Left lung (tissue), 10 donors: ENCODE data around the gene GRHL3. TPM values are rescaled to one million over a fixed set of nuclear protein-coding genes. Genes with fewer than 3 reads are reported as not detected.

Source experiments
- ATAC-seq: fragments of 200-7000 bp; cut with Tn5 transposase; one replicate; pipeline ENCODE4 v1.9.1; 2020; ENCODE audit warnings: moderate library complexity
- DNase-seq, 4 donors: peaks; one replicate each; pipeline ENCODE4 v3.0.0-alpha.2; 2013 to 2020
- H3K27ac ChIP-seq, 2 donors: fragments of 200-600 bp; sonication (generic) in 1 of 2; one replicate each; pipeline versions ENCODE4 v1.5.0 to v1.8.0; 2020 to 2021
- H3K27me3 ChIP-seq, 2 donors: fragments of 200-600 bp; sonication (generic) in 1 of 2; one replicate each; pipeline versions ENCODE4 v1.5.0 to v1.8.0; 2020 to 2021
- H3K36me3 ChIP-seq, 2 donors: fragments of 200-600 bp; sonication (generic) in 1 of 2; one replicate each; pipeline versions ENCODE4 v1.5.0 to v1.8.0; 2020 to 2021
- H3K4me1 ChIP-seq, 2 donors: fragments of 200-600 bp; one replicate each; pipeline ENCODE4 v1.8.0; 2021
- H3K4me3 ChIP-seq, 2 donors: fragments of 200-600 bp; sonication (generic) in 1 of 2; one replicate each; pipeline versions ENCODE4 v1.5.0 to v1.8.0; 2020 to 2021; ENCODE audit warnings: mild to moderate bottlenecking in 1 of 2
- H3K9me3 ChIP-seq, 2 donors: fragments of 200-600 bp; sonication (generic) in 1 of 2; one replicate each; pipeline versions ENCODE4 v1.5.0 to v1.8.0; 2020 to 2021
- CTCF ChIP-seq, 2 donors: fragments of 200-600 bp; sonication (generic) in 1 of 2; IDR thresholded peaks; one replicate each; pipeline versions ENCODE4 v1.5.0 to v1.8.0; 2021; ENCODE audit warnings: antibody characterized with exemption in 2 of 2
- intact Hi-C, 2 donors: fragments of 100-400 bp; cut with DNase I; formaldehyde crosslinking; loops; one replicate each; pipeline versions ENCODE4 v1.11.2 to v1.14.2; 2022
- polyA plus RNA-seq, 6 donors: library from polyadenylated mRNA; unstranded; fragments of 120-200 nt; gene quantifications; one replicate each; pipeline ENCODE4 v1.2.1, GENCODE V29; 2013; ENCODE audit not compliant: insufficient read length in 6 of 6
- total RNA-seq, 2 donors: library from RNA; stranded (reverse); fragmentation: NEBNext Ultra II Directional; extraction: Animal tissue kit (Norgen Biotek cat#: 25700); gene quantifications; one replicate each; pipeline ENCODE4 v1.2.1, GENCODE V29; 2021
- donor health status: DM: no; HTN: yes; CAD: no.
- donor health status: DM: no; HTN: no; CAD: no.

The GRHL3 gene
- total and polyA plus RNA-seq, 8 donors: 0.20 to 1.6 (median 0.31) TPM; not detected in 1

GRCh38 chr1:24366707-24367106 lies 47.5 kb downstream of the GRHL3 start:
- Histone ChIP-seq H3K27me3 (no peaks in the 10 kb centered on the region), H3K4me3 (no peak overlapping the region), H3K36me3 (peaks cover 0 to 4% of the 10 kb centered on the region in 2 donors), H3K4me1 (peaks cover 0 to 10% of the 10 kb centered on the region in 2 donors), H3K9me3 (no peaks in the 10 kb centered on the region), H3K27ac (no peak overlapping the region)
- ATAC-seq (no peak), DNase-seq (no peak)
- intact Hi-C loops: no loop called here
- TF ChIP-seq CTCF (IDR thresholded peaks at IDR 0.05): no peak

GRCh38 chr1:24369199-24369598 lies 50.0 kb downstream of the GRHL3 start:
- intact Hi-C loops: no loop called here
- no peaks in the 10 kb centered on the region for H3K27me3 ChIP-seq
- peaks cover 0 to 10% of the 10 kb centered on the region in 2 donors for H3K4me1 ChIP-seq
- H3K27ac ChIP-seq: no peak overlapping the region
- no peaks in the 10 kb centered on the region for H3K9me3 ChIP-seq
- DNase-seq: no peak
- H3K4me3 ChIP-seq: no peak overlapping the region
- TF ChIP-seq CTCF (IDR thresholded peaks at IDR 0.05): no peak
- H3K36me3 ChIP-seq: peaks cover 0 to 4% of the 10 kb centered on the region in 2 donors
- ATAC-seq: no peak

- ATAC-seq (no peak), DNase-seq (no peak)
- no peak for TF ChIP-seq CTCF (IDR thresholded peaks at IDR 0.05)
- Histone ChIP-seq H3K9me3 (no peaks in the 10 kb centered on the region), H3K27ac (no peak overlapping the region), H3K4me1 (peaks cover 0 to 9% of the 10 kb centered on the region in 2 donors), H3K4me3 (no peak overlapping the region), H3K36me3 (peaks cover 0 to 4% of the 10 kb centered on the region in 2 donors), H3K27me3 (no peaks in the 10 kb centered on the region)
- intact Hi-C loops: no loop called here
Measured at GRCh38 chr1:24369801-24370200, 50.6 kb downstream of the GRHL3 start.

- no peak for ATAC-seq
- DNase-seq: no peak
Measured at GRCh38 chr1:24373044-24373443, 53.9 kb downstream of the GRHL3 start.

GRCh38 chr1:24373710-24374109 lies 54.6 kb downstream of the GRHL3 start:
- DNase-seq (no peak), ATAC-seq (no peak)
- no peak overlapping the region for H3K4me3 ChIP-seq
- H3K9me3 ChIP-seq: no peaks in the 10 kb centered on the region
- no peaks in the 10 kb centered on the region for H3K27me3 ChIP-seq
- no peak for TF ChIP-seq CTCF (IDR thresholded peaks at IDR 0.05)
- no peak overlapping the region for H3K27ac ChIP-seq
- intact Hi-C loops: no loop called here
- no peaks in the 10 kb centered on the region for H3K4me1 ChIP-seq
- H3K36me3 ChIP-seq: peaks cover 0 to 7% of the 10 kb centered on the region in 2 donors

More at GRCh38 chr1:24373044-24373443, 53.9 kb downstream of the GRHL3 start:
- H3K9me3 ChIP-seq: no peaks in the 10 kb centered on the region
- H3K4me3 ChIP-seq: no peak overlapping the region
- H3K27ac ChIP-seq: no peak overlapping the region
- intact Hi-C loops: no loop called here
- no peaks in the 10 kb centered on the region for H3K4me1 ChIP-seq
- H3K36me3 ChIP-seq: peaks cover 0 to under 1% of the 10 kb centered on the region in 2 donors
- no peaks in the 10 kb centered on the region for H3K27me3 ChIP-seq
- TF ChIP-seq CTCF (IDR thresholded peaks at IDR 0.05): no peak
